ENCODE measurements around the gene OMA1.

DNA sequence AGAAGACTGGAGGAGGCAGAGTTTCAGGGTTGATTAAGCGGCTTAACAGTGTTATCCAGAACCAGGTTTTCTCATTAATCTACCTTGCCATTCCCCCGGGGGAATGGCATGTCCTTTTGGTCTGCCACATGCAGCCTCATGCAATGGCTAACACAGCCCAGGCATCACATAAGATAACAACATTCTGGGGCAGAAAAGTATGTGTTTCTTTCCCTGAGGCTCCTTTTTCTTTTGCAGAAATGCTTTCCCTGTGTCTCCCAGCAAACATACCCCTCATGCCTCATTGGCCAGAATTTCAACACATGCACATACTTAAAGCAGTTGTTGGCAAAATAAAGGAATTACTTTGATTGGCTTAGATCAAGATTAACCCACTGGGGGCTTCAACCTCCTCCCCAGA lies 98.6 kb downstream of the OMA1 start:
- no peak for TF ChIP-seq ZNF274 (IDR thresholded peaks at IDR 0.05; ENCODE audit: low read depth, low read length)
- TF ChIP-seq SUZ12 (IDR thresholded peaks at IDR 0.05; ENCODE audit: extremely low read depth, insufficient read depth, insufficient read length): no peak
